ENCODE data around the gene EXOSC9. TPM values are rescaled to one million over a fixed set of nuclear protein-coding genes. Genes with fewer than 3 reads are reported as not detected.

The EXOSC9 gene
- total RNA-seq, 1 experiment from 2014 or later, result 29.9 TPM

DNA sequence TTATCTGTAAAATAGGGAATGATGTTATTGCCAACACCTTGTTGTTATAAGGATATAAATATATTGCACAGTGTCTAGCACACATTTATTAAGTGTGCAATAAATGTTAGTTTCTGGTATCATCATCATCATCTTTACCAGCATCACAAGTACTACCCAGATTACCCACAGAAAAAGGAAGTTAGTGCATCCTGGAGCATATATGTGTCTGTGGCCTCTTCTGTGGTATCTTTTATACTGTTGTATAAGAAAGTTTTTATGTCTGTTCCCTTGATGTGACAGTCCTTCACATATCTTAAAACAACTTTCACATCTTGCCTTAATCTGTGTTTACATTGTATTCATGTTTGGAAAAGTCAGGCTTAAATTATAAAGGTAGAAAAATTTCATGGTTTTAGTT lies 10.0 kb downstream of the EXOSC9 start:
- intact Hi-C loops (cut with micrococcal nuclease; ENCODE audit: unreplicated experiment), result no loop called here
- H3K4me1 ChIP-seq (replicated peaks; ENCODE audit: insufficient read depth), result no peaks in the 10 kb centered on the region
- H3F3A ChIP-seq (ENCODE audit: insufficient read depth, low read depth), result peaks cover 39% of the 10 kb centered on the region; the same call in 1 of the 2 replicates
- H3K4me2 ChIP-seq, result no peak overlapping the region
- no peaks in the 10 kb centered on the region for H3K9me3 ChIP-seq (ENCODE audit: insufficient read depth, low read depth)
- TF ChIP-seq, protein P1, sequence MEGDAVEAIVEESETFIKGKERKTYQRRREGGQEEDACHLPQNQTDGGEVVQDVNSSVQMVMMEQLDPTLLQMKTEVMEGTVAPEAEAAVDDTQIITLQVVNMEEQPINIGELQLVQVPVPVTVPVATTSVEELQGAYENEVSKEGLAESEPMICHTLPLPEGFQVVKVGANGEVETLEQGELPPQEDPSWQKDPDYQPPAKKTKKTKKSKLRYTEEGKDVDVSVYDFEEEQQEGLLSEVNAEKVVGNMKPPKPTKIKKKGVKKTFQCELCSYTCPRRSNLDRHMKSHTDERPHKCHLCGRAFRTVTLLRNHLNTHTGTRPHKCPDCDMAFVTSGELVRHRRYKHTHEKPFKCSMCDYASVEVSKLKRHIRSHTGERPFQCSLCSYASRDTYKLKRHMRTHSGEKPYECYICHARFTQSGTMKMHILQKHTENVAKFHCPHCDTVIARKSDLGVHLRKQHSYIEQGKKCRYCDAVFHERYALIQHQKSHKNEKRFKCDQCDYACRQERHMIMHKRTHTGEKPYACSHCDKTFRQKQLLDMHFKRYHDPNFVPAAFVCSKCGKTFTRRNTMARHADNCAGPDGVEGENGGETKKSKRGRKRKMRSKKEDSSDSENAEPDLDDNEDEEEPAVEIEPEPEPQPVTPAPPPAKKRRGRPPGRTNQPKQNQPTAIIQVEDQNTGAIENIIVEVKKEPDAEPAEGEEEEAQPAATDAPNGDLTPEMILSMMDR (conservative IDR thresholded peaks at IDR 0.05), result no peak
- no peak for TF ChIP-seq EZH2 (IDR thresholded peaks at IDR 0.05; ENCODE audit: low read depth)
- no peaks in the 10 kb centered on the region for H3K27me3 ChIP-seq (ENCODE audit: insufficient read depth, low read depth)
- no peaks in the 10 kb centered on the region for H3K79me2 ChIP-seq (ENCODE audit: low read depth)
- no peak overlapping the region for H3K4me3 ChIP-seq
- no peak overlapping the region for H2AFZ ChIP-seq
- no peaks in the 10 kb centered on the region for H4K20me1 ChIP-seq (ENCODE audit: insufficient read depth)
- DNase-seq, result no peak
- H3K9me2 ChIP-seq (ENCODE audit: insufficient read depth), result no peaks in the 10 kb centered on the region
- peaks cover 34% of the 10 kb centered on the region for H3K36me3 ChIP-seq (ENCODE audit: low read depth)
- no TSS peak for BruUV-seq (replicated peaks)
- ChIA-PET POLR2A (ENCODE audit: unreplicated experiment) (no interaction called here), CTCF (no interaction called here)
- H3K27ac ChIP-seq, result no peak overlapping the region

GRCh38 chr4:121814756-121815155 lies 13.6 kb downstream of the EXOSC9 start:
- peaks cover 45% of the 10 kb centered on the region for H3K36me3 ChIP-seq (ENCODE audit: low read depth)
- no TSS peak for BruUV-seq (replicated peaks)
- POLR2A ChIA-PET (ENCODE audit: unreplicated experiment), result no interaction called here

DNA sequence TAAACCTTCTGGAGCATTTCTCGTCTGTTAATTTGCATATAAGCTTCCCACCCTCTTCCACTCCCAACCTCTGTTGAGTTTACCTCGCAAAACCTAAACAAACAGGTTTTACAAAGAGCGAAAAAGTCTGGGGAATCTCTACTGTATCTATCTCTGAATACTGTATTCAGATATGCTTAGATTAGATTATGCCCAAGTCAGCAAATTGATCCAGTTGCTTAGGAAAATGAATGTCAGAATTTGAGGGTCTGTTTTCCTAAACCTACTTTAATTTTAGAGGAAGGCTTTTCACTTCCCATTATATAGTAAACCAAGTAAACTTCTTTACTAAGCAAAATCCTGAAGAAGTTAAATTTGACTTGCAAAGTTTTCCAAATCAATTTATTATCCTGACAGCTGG lies 15.9 kb downstream of the EXOSC9 start:
- Histone ChIP-seq H3K27ac (peak overlapping the region; percentile 3; the same call in 1 of the 2 replicates), H3K79me2 (ENCODE audit: low read depth) (peaks cover 22% of the 10 kb centered on the region), H3K9me2 (ENCODE audit: insufficient read depth) (no peaks in the 10 kb centered on the region), H3K4me3 (no peak overlapping the region), H3K36me3 (ENCODE audit: low read depth) (peaks cover 59% of the 10 kb centered on the region), H2AFZ (no peak overlapping the region), H3F3A (ENCODE audit: insufficient read depth, low read depth) (peaks cover 71% of the 10 kb centered on the region), H3K9me3 (ENCODE audit: insufficient read depth, low read depth) (no peaks in the 10 kb centered on the region), H4K20me1 (ENCODE audit: insufficient read depth) (peaks cover 3% of the 10 kb centered on the region; the same call in 1 of the 2 replicates), H3K27me3 (ENCODE audit: insufficient read depth, low read depth) (no peaks in the 10 kb centered on the region), H3K4me2 (no peak overlapping the region), H3K4me1 (replicated peaks; ENCODE audit: insufficient read depth) (peaks cover 12% of the 10 kb centered on the region)
- intact Hi-C loops (cut with micrococcal nuclease; ENCODE audit: unreplicated experiment), result no loop called here
- TF ChIP-seq EZH2 (IDR thresholded peaks at IDR 0.05; ENCODE audit: low read depth), result no peak
- TF ChIP-seq, protein P1 (conservative IDR thresholded peaks at IDR 0.05), result no peak
- BruUV-seq (replicated peaks), result no TSS peak
- ChIA-PET POLR2A (ENCODE audit: unreplicated experiment) (no interaction called here), CTCF (no interaction called here)
- DNase-seq, result no peak

More at GRCh38 chr4:121814756-121815155, 13.6 kb downstream of the EXOSC9 start:
- no peaks in the 10 kb centered on the region for H3K9me2 ChIP-seq (ENCODE audit: insufficient read depth)
- H3K27me3 ChIP-seq (ENCODE audit: insufficient read depth, low read depth), result no peaks in the 10 kb centered on the region
- CTCF ChIA-PET, result no interaction called here
- no peak for TF ChIP-seq EZH2 (IDR thresholded peaks at IDR 0.05; ENCODE audit: low read depth)
- TF ChIP-seq, protein P1 (conservative IDR thresholded peaks at IDR 0.05), result no peak
- no peak overlapping the region for H3K27ac ChIP-seq
- H3F3A ChIP-seq (ENCODE audit: insufficient read depth, low read depth), result peaks cover 65% of the 10 kb centered on the region
- no peaks in the 10 kb centered on the region for H4K20me1 ChIP-seq (ENCODE audit: insufficient read depth)
- DNase-seq, result no peak
- intact Hi-C loops (cut with micrococcal nuclease; ENCODE audit: unreplicated experiment), result no loop called here
- no peak overlapping the region for H3K4me2 ChIP-seq
- H3K4me3 ChIP-seq, result no peak overlapping the region
- no peaks in the 10 kb centered on the region for H3K9me3 ChIP-seq (ENCODE audit: insufficient read depth, low read depth)
- no peaks in the 10 kb centered on the region; the same call in 1 of the 2 replicates for H3K79me2 ChIP-seq (ENCODE audit: low read depth)
- no peaks in the 10 kb centered on the region for H3K4me1 ChIP-seq (replicated peaks; ENCODE audit: insufficient read depth)
- no peak overlapping the region for H2AFZ ChIP-seq
